ENCODE data around the gene UCKL1. TPM values are rescaled to one million over a fixed set of nuclear protein-coding genes. Genes with fewer than 3 reads are reported as not detected.

The UCKL1 gene
- total RNA-seq, 1 experiment from 2014 or later: 43.7 TPM

GRCh38 chr20:63959699-63960075, 3.5 kb upstream of the UCKL1 start:
- Mint-ChIP-seq H3K27me3 (ENCODE audit: insufficient read depth, unreplicated experiment) (no peaks in the 10 kb centered on the region), H3K36me3 (ENCODE audit: insufficient read depth, unreplicated experiment) (peaks cover 13% of the 10 kb centered on the region), H3K9me3 (ENCODE audit: unreplicated experiment) (no peaks in the 10 kb centered on the region), H3K4me1 (ENCODE audit: insufficient read depth, unreplicated experiment) (peaks cover 8% of the 10 kb centered on the region), H3K27ac (ENCODE audit: low read depth, unreplicated experiment) (no peak overlapping the region), H3K4me3 (ENCODE audit: unreplicated experiment) (no peak overlapping the region)
- intact Hi-C loops (cut with micrococcal nuclease): loop anchor here (5.0 kb wide), 2 partner anchors 252 to 422 kb away; partner anchors contain the start of genes ARFRP1, PTK6 and ZGPAT
- TF ChIP-seq CTCF (IDR thresholded peaks at IDR 0.05; ENCODE audit: unreplicated experiment): no peak
- no peak for DNase-seq (ENCODE audit: unreplicated experiment)
- ChIA-PET POLR2A (interaction anchor here (0.7 kb wide), 1 partner anchor 106 kb away, joined by 3 read pairs; no protein-coding TSS in a partner anchor), CTCF (interaction anchor here (1.4 kb wide), 1 partner anchor 21 kb away, joined by 4 read pairs; the partner anchor contains the start of gene PRPF6)
- BruUV-seq (replicated peaks): no TSS peak

- no peak for DNase-seq (ENCODE audit: unreplicated experiment)
- Mint-ChIP-seq H3K36me3 (ENCODE audit: insufficient read depth, unreplicated experiment) (peaks cover 13% of the 10 kb centered on the region), H3K27ac (ENCODE audit: low read depth, unreplicated experiment) (no peak overlapping the region), H3K9me3 (ENCODE audit: unreplicated experiment) (no peaks in the 10 kb centered on the region), H3K4me3 (ENCODE audit: unreplicated experiment) (no peak overlapping the region), H3K27me3 (ENCODE audit: insufficient read depth, unreplicated experiment) (no peaks in the 10 kb centered on the region), H3K4me1 (ENCODE audit: insufficient read depth, unreplicated experiment) (peaks cover 13% of the 10 kb centered on the region)
- no peak for TF ChIP-seq CTCF (IDR thresholded peaks at IDR 0.05; ENCODE audit: unreplicated experiment)
- intact Hi-C loops (cut with micrococcal nuclease): loop anchor here (5.0 kb wide), 2 partner anchors 252 to 422 kb away; partner anchors contain the start of genes ARFRP1, PTK6 and ZGPAT
- no TSS peak for BruUV-seq (replicated peaks)
- POLR2A ChIA-PET: interaction anchor here (0.7 to 1.2 kb wide), 3 partner anchors 9 to 107 kb away, joined by 3 to 9 read pairs (median 4); partner anchors contain the start of gene TPD52L2
- CTCF ChIA-PET: interaction anchor here (1.4 kb wide), 1 partner anchor 21 kb away, joined by 4 read pairs; the partner anchor contains the start of gene PRPF6
Measured at GRCh38 chr20:63958964-63959698, 2.9 kb upstream of the UCKL1 start.

GRCh38 chr20:63958471-63958870, 2.3 kb upstream of the UCKL1 start:
- no TSS peak for BruUV-seq (replicated peaks)
- Mint-ChIP-seq H3K4me3 (ENCODE audit: unreplicated experiment) (no peak overlapping the region), H3K9me3 (ENCODE audit: unreplicated experiment) (no peaks in the 10 kb centered on the region), H3K4me1 (ENCODE audit: insufficient read depth, unreplicated experiment) (peaks cover 19% of the 10 kb centered on the region), H3K27ac (ENCODE audit: low read depth, unreplicated experiment) (no peak overlapping the region), H3K27me3 (ENCODE audit: insufficient read depth, unreplicated experiment) (no peaks in the 10 kb centered on the region), H3K36me3 (ENCODE audit: insufficient read depth, unreplicated experiment) (peaks cover 13% of the 10 kb centered on the region)
- intact Hi-C loops (cut with micrococcal nuclease): loop anchor here (5.0 kb wide), 2 partner anchors 251 to 421 kb away; partner anchors contain the start of genes ARFRP1, PTK6 and ZGPAT
- no peak for TF ChIP-seq CTCF (IDR thresholded peaks at IDR 0.05; ENCODE audit: unreplicated experiment)
- POLR2A ChIA-PET: interaction anchor here (1.2 kb wide), 2 partner anchors 10 to 93 kb away, joined by 4 to 9 read pairs; partner anchors contain the start of gene TPD52L2
- DNase-seq (ENCODE audit: unreplicated experiment): no peak
- CTCF ChIA-PET: no interaction called here

All from MCF 10A (cell line).